ENCODE data around the gene CNTN4.

The CNTN4 gene

GRCh38 chr3:2706144-2706835, 607.6 kb downstream of the CNTN4 start:
- no peak for DNase-seq (ENCODE audit: low read depth)

- DNase-seq (ENCODE audit: low read depth): no peak
These were observed 608.2 kb downstream of the CNTN4 start for GRCh38 chr3:2706836-2707210.

- no peak for DNase-seq (ENCODE audit: low read depth)
These were observed 612.4 kb downstream of the CNTN4 start for GRCh38 chr3:2711081-2711480.

GRCh38 chr3:2713923-2714322, 615.3 kb downstream of the CNTN4 start:
- no peak for DNase-seq (ENCODE audit: low read depth)

- DNase-seq (ENCODE audit: low read depth): no peak
These were observed 616.2 kb downstream of the CNTN4 start for GRCh38 chr3:2714834-2715233.

- no peak for DNase-seq (ENCODE audit: low read depth)
These were observed 628.4 kb downstream of the CNTN4 start for GRCh38 chr3:2727101-2727500.

- no peak for DNase-seq (ENCODE audit: low read depth)
These were observed 629.1 kb downstream of the CNTN4 start for GRCh38 chr3:2727610-2728318.

GRCh38 chr3:2731843-2732242, 633.2 kb downstream of the CNTN4 start:
- DNase-seq (ENCODE audit: low read depth): no peak

GRCh38 chr3:2735392-2735894, 636.8 kb downstream of the CNTN4 start:
- no peak for DNase-seq (ENCODE audit: low read depth)

- no peak for DNase-seq (ENCODE audit: low read depth)
These were observed 642.9 kb downstream of the CNTN4 start for GRCh38 chr3:2741516-2741915.

GRCh38 chr3:2765002-2765579, 666.4 kb downstream of the CNTN4 start:
- DNase-seq (ENCODE audit: low read depth): no peak

GRCh38 chr3:2770451-2770850, 671.8 kb downstream of the CNTN4 start:
- no peak for DNase-seq (ENCODE audit: low read depth)

- no peak for DNase-seq (ENCODE audit: low read depth)
These were observed 672.5 kb downstream of the CNTN4 start for GRCh38 chr3:2771193-2771592.

- no peak for DNase-seq (ENCODE audit: low read depth)
These were observed 673.1 kb downstream of the CNTN4 start for GRCh38 chr3:2771741-2772140.

GRCh38 chr3:2772803-2773202, 674.1 kb downstream of the CNTN4 start:
- DNase-seq (ENCODE audit: low read depth): no peak

GRCh38 chr3:2774481-2775249, 676.0 kb downstream of the CNTN4 start:
- no peak for DNase-seq (ENCODE audit: low read depth)

- no peak for DNase-seq (ENCODE audit: low read depth)
These were observed 684.6 kb downstream of the CNTN4 start for GRCh38 chr3:2783261-2783660.

GRCh38 chr3:2784627-2785026, 686.0 kb downstream of the CNTN4 start:
- DNase-seq (ENCODE audit: low read depth): no peak

- no peak for DNase-seq (ENCODE audit: low read depth)
These were observed 691.7 kb downstream of the CNTN4 start for GRCh38 chr3:2790266-2790815.

GRCh38 chr3:2792432-2792831, 693.8 kb downstream of the CNTN4 start:
- no peak for DNase-seq (ENCODE audit: low read depth)

GRCh38 chr3:2793987-2794386, 695.3 kb downstream of the CNTN4 start:
- no peak for DNase-seq (ENCODE audit: low read depth)

- no peak for DNase-seq (ENCODE audit: low read depth)
These were observed 703.8 kb downstream of the CNTN4 start for GRCh38 chr3:2802429-2802828.
